Kidney (tissue), 14 donors: ENCODE measurements around the gene RGL1. TPM values are rescaled to one million over a fixed set of nuclear protein-coding genes. Genes with fewer than 3 reads are reported as not detected.

Experiments used
- DNase-seq, 5 donors: peaks; one replicate each; pipeline ENCODE4 v3.0.0-alpha.2; 2013 to 2020
- FAIRE-seq: peaks from 2 replicates; lab custom pipeline; 2012; peaks lifted over from hg19 to GRCh38; lab: Jason Lieb, UNC
- H3K27ac ChIP-seq, 2 donors: one replicate each; pipeline ENCODE4 v1.7.0; 2013; ENCODE audit warnings: low read depth in 2 of 2, low read length in 2 of 2, inconsistent platforms in 1 of 2
- H3K27me3 ChIP-seq: one replicate; pipeline ENCODE4 v1.7.1; 2013; ENCODE audit warnings: low read length, inconsistent platforms; ENCODE audit not compliant: control insufficient read depth, insufficient read depth
- H3K36me3 ChIP-seq, 3 donors: one replicate each; pipeline versions ENCODE4 v1.7.0 to v1.7.1; 2013; ENCODE audit warnings: low read length in 3 of 3, control low read depth in 1 of 3, inconsistent platforms in 1 of 3; ENCODE audit not compliant: insufficient read depth in 3 of 3, control insufficient read depth in 2 of 3
- H3K4me1 ChIP-seq, 3 donors: one replicate each; pipeline versions ENCODE4 v1.7.0 to v1.7.1; 2013; ENCODE audit warnings: low read length in 3 of 3, inconsistent platforms in 1 of 3, low read depth in 1 of 3; ENCODE audit not compliant: control insufficient read depth in 2 of 3, insufficient read depth in 2 of 3
- H3K4me3 ChIP-seq, 3 donors: one replicate each; pipeline versions ENCODE4 v1.7.0 to v1.8.1; 2013; ENCODE audit warnings: low read length in 3 of 3, control low read depth in 1 of 3, inconsistent platforms in 1 of 3
- H3K9ac ChIP-seq, 3 donors: one replicate each; pipeline versions ENCODE4 v1.7.0 to v1.7.1; 2013; ENCODE audit warnings: low read length in 3 of 3, control low read depth in 1 of 3, inconsistent platforms in 1 of 3
- H3K9me3 ChIP-seq, 3 donors: one replicate each; pipeline versions ENCODE4 v1.7.0 to v1.7.1; 2013; ENCODE audit warnings: low read length in 3 of 3, control low read depth in 1 of 3, inconsistent platforms in 1 of 3; ENCODE audit not compliant: control insufficient read depth in 2 of 3, insufficient read depth in 1 of 3
- CTCF ChIP-seq: IDR thresholded peaks from 3 replicates; pipeline ENCODE4 v1.5.1; 2012; ENCODE audit warnings: mild to moderate bottlenecking, moderate library complexity, borderline replicate concordance; ENCODE audit not compliant: insufficient read depth; ENCODE audit errors: extremely low read depth
- intact Hi-C: fragments of 100-400 bp; cut with DNase I; formaldehyde crosslinking; loops from one replicate; pipeline ENCODE4 v1.11.1; 2022
- polyA plus RNA-seq: library from polyadenylated mRNA; stranded (reverse); fragments of 350-450 nt; fragmentation: Illumina TruSeq; extraction: RNeasy Lipid Tissue Mini Kit (QIAGEN cat#74804); gene quantifications from one replicate; pipeline ENCODE4 v1.2.3, GENCODE V29; 2014; ENCODE audit warnings: low read depth, low replicate concordance; ENCODE audit not compliant: insufficient read depth
- total RNA-seq: library from RNA; stranded (reverse); fragmentation: NEBNext Ultra II Directional; extraction: Animal tissue kit (Norgen Biotek cat#: 25700); gene quantifications from one replicate; pipeline ENCODE4 v1.2.1, GENCODE V29; 2021
- donor health status: control.
- donor health status: control.
- donor health status: control.
- donor health status: control.
- donor health status: control.
- donor health status: DM: yes; HTN: yes; CAD: no.
- donor health status: Normal renal cell carcinoma (clear cell type).

RGL1 gene
- total and polyA plus RNA-seq, 2 donors from 2014 or later: 17.3 to 30.7 TPM

- FAIRE-seq (no peak), DNase-seq (no peak)
- no peak overlapping the region for H3K27ac ChIP-seq
- no peaks in the 10 kb centered on the region for H3K9me3 ChIP-seq
- H3K4me3 ChIP-seq: no peak overlapping the region
- TF ChIP-seq CTCF: no peak
- no peaks in the 10 kb centered on the region for H3K4me1 ChIP-seq
- H3K9ac ChIP-seq: no peak overlapping the region
- no peaks in the 10 kb centered on the region for H3K36me3 ChIP-seq
- H3K27me3 ChIP-seq: no peaks in the 10 kb centered on the region
- intact Hi-C loops: no loop called here
These were observed 161.6 kb downstream of the RGL1 start for GRCh38 chr1:183966487-183966886.

GRCh38 chr1:183967914-183968313, 163.0 kb downstream of the RGL1 start:
- Histone ChIP-seq H3K36me3 (no peaks in the 10 kb centered on the region), H3K27me3 (no peaks in the 10 kb centered on the region), H3K9me3 (no peaks in the 10 kb centered on the region), H3K9ac (no peak overlapping the region), H3K27ac (no peak overlapping the region), H3K4me1 (no peaks in the 10 kb centered on the region), H3K4me3 (no peak overlapping the region)
- FAIRE-seq: no peak
- TF ChIP-seq CTCF: no peak
- DNase-seq: no peak
- intact Hi-C loops: no loop called here

- Histone ChIP-seq H3K27me3 (no peaks in the 10 kb centered on the region), H3K27ac (no peak overlapping the region), H3K36me3 (no peaks in the 10 kb centered on the region), H3K9ac (no peak overlapping the region), H3K4me1 (no peaks in the 10 kb centered on the region), H3K9me3 (no peaks in the 10 kb centered on the region), H3K4me3 (no peak overlapping the region)
- intact Hi-C loops: no loop called here
- DNase-seq (no peak), FAIRE-seq (no peak)
- no peak for TF ChIP-seq CTCF
These were observed 163.5 kb downstream of the RGL1 start for GRCh38 chr1:183968386-183968785.
